Stimulated activated CD8-positive, alpha-beta memory T cell treated with anti-CD3 and anti-CD28 coated beads, Interleukin-4, amount 100 ng/mL, for 48 hours (primary cell): ENCODE results near the gene SLC2A6.

ENCODE experiments used
- DNase-seq: peaks from one replicate; pipeline ENCODE4 v3.0.0-alpha.2; 2020

SLC2A6 gene

DNA sequence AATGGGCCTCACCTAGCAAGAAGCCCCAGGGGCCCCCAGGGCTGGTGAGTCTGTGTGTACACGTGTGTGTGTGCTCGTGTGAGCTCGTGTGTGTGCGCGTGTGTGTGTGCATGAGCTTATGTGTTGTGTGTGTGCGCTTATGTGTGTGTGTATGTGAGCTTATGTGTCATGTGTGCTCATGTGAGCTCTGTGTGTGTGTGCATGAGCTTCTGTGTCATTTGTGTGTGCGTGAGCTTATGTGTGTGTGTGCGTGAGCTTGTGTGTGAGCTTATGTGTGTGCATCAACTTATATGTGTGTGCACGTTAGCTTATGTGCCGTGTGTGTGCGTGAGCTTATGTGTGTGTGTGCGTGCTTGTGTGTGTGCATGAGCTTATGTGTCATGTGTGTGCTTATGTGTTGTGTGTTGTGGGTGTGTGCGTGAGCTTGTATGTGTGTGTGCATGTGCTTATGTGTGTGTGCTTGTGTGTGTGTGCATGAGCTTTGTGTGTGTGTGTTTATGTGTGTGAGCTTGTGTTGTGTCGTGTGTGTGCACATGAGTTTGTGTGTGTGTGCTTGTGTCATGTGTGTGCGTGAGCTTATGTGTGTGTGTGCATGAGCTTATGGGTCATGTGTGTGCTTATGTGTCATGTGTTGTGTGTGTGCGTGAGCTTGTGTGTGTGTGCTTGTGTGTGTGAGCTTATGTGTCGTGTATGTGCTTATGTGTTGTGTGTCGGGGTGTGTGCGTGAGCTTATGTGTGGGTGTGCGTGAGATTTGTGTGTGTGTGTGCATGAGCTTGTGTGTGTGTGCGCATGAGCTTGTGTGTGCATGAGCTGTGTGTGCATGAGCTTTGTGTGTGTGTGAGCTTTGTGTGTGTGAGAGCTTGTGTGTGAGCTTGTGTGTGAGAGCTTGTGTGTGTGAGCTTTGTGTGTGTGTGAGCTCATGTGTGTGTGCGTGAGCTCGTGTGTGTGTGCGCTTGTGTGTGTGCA is 16.7 kb upstream of the SLC2A6 start:
- no peak for DNase-seq

DNA sequence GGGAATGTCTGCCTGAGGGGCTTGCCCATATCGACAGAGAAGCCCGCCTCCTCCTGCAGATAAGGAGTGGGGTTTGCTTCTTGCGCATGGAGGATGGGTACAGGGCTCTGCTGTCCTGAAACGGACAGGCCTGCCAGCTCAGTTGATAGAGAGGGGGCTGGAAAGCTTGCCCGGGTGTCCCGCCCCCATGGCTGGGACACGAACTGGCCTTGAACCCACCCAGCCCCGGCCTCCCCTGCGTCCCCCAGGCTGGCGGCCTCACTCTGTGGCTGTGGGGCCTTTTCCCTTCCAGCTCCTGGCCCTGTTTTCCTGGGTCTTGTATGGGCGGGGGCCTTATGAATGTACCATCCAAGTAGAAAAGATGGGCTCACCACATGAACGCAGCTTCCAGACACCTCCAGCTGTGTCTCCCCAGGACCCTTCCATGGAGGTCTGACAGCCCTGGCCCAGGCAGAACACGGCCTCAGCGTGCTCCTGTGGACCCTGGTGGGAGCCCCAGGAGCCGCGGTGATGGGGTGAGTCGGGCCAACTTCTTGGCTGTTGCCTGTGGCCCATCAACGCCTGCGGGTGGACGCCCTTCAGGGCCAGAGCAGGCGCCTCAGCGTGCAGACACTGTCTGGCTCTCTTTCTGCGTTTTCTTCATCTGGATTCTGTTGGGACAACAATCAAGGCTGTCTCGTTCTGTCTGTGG is 15.9 kb upstream of the SLC2A6 start:
- no peak for DNase-seq

DNA sequence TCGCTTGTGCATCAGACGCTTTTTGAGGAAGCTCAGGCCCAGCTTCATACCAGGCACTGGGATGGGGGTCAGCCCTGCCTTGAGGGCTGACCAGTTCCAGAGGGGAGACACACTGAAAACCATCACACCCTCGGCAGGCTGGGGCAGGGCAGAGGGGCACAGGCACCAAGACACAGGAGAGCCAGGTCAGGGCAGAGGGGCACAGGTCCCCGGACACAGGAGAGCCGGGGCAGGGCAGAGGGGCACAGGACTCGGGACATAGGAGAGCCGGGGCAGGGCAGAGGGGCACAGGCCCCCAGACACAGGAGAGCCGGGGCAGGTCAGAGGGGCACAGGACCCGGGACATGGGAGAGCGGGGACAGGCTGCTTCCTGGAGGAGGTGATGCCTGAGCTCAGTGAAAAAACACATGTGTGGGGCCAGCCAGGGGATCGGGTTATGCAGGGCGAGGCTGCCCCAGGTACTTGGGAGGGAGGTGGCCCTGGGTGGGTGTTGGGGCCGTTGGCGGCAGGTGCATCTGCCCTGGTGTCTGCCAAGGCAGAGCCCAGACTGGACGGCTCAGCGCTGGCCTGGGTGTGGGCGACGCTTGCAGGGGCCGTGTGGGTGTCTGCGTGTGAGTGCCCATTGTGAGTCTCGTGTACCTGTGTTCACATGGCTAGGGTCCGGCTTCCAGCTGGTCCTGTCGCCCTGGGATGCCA is 15.1 kb upstream of the SLC2A6 start:
- no peak for DNase-seq

DNA sequence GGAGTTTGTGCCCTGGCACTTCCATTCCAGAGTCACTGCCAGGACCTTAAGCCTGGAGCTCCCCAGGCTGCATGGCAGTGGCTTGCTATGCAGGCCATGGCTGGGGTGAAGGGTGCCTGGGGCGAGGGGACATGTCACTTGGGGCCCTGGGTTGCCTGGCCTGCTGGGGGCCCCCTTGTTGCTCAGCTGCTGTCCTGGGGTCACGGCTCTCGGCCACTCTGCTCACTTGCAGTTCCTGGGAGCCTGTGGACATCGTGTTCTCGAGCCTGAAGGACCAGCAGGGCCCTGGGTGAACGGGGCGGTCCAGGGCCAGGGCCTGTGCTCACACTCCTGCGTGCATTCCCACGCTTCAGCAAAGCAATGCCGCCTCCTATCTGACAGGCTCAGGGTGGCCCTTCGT is 14.5 kb upstream of the SLC2A6 start:
- DNase-seq: no peak

DNA sequence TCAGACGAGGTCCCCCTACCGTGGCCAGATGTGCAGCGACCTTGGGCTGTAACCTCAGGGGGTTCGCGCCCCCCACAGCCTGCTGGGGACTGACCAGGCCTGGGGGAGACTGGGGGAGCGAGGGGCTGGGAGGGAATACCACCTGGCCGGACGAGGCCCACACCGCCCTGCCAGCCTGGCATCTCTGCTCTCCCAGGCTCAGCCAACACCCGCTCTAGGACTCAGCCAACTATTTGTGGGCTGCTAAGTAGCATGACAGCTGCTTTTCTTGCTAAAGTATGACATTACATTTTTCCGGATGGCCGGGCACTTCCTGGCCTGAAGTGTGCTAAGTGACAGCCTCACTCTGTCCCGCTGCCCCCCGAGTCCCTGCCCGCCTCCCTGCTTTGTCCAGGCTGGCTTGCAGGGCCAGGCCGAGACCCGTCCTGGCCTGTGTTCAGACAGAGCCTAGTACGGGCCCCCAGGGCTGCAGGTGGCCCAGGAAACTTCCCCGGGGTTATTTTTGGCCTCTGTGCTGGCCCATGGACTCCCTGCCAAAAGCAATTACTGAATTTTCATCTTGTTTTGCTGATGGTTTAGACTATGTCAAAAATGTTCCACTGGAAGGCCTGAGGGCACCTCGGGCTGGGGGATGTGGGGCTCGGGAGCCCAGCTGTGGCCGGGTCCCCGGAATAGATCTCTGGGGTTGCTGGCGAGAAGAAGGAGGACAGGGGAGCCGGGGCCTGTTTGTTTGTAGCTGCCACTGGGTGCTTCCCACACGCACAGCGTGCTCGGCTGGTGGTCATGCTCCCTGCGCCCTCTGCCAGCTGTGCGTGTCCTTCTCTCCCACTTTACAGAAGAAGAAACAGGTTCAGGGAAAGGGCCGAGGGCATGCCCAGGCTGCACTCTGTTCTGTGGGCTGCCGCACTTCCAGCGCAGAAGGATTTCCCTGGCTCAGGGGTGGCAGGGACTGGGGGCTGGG is 13.4 kb upstream of the SLC2A6 start:
- no peak for DNase-seq

DNA sequence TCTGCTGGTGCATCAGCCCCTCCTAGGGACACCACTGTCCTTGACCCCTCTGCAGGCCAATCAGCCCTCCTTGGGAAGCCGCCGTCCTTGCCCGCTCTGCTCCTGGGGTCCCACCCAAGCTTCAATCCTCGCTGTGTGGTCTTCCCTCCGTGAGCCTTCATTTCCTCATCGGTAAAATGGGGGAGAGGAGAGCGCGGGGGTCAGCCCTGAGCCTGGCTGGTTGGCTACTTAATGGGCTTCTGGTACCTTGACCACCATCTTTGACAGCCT is 12.7 kb upstream of the SLC2A6 start:
- DNase-seq: no peak

- DNase-seq: no peak
Observed at GRCh38 chr9:133490865-133491655, 12.2 kb upstream of the SLC2A6 start.

- no peak for DNase-seq
Observed at GRCh38 chr9:133490201-133490681, 11.3 kb upstream of the SLC2A6 start.

- DNase-seq: no peak
Observed at GRCh38 chr9:133489253-133490190, 10.6 kb upstream of the SLC2A6 start.

DNA sequence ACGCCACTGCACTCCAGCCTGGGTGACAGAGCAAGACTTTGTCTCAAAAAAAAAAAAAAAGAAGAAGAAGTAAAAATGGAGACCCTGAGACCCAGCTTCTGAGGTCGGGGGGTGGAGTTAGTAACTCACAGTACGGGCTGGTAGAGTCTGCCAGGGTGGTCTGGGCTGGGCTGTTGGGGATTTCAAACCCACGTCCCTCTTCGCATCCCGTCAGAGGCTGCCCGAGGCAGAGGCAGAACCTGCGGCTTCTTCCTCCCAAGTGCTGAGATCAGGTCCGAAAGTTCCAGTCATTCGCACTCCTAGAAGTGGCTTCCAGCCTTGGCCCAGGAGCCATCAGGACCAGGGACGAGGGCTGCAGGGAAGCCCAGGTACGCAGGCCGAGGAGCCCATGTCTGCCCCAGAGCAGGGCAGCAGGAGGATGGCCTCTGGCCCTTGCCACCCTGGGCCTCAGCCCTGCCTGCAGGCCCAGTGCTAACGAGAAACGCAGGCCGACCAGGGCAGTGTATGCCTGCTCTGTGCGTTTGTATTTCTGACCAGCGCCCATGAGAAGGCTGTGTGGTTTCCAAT is 9.9 kb upstream of the SLC2A6 start:
- no peak for DNase-seq

GRCh38 chr9:133487331-133487725 is 8.4 kb upstream of the SLC2A6 start:
- no peak for DNase-seq

- DNase-seq: peak; percentile 45
Observed at GRCh38 chr9:133485531-133486260, 6.8 kb upstream of the SLC2A6 start.

GRCh38 chr9:133484671-133485437 is 6.0 kb upstream of the SLC2A6 start:
- DNase-seq: no peak

DNA sequence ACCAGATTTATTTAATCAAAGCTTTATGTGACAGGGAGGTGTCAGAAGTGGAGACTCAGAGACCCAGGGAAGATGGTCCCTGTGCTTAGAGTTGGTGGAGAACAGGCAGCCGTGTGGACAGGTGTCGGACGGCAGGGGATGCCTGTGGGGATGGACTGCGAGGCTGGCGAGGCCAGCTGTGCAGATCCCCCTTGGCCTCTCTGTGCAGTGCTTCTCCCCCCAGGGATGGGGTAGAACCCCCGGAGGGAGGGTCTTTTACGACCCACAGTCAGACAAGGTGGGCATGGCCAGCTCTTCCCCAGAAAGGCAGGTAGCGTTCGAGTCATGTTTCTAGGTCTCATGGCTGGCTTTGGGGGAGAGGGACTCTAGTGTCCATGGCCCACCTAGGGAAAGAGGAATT is 4.7 kb upstream of the SLC2A6 start:
- no peak for DNase-seq

DNA sequence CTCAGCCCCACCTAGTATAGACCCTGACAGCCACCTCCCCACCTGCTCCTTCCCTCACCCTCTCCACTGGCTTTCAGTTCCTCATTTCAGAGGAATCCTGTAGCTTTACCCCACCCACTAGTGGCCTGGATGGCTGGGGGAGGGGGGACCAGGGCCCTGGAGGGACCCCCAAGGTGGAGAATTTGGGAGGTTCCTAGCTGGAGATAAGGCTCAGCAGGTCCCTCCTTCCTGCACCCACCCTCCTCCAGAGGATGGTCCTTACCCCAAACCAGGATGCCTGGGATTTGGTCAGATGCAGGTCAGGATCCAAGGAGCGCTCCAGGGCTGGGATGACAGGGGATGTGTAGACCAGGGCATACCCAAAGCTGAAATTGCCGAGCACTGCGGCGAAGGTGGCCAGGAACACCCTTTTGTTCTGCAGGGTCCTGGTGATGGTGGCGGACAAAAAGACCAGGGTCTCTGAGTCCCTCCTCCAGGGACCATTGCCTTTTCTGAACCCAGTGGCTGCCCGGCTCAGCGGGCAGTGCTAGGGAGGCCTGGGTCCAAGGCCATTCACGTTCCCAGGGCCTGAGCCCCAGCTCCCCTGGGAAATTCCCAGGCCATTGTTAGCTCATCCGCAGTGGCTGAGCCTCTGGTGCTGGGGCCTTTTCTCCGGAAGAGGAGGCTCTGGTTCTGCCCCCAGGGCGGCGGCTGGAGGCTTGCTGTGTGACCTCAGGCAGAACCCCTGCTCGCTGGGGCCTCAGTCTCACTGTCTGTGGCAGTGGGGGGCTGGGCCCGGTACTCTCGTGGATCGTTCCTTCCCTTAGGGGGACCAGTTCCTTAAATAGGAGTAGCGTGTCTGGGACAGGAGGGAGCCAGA is 678 bp downstream of the SLC2A6 start:
- DNase-seq: peak; percentile 41

GRCh38 chr9:133477461-133477860 is 1.4 kb downstream of the SLC2A6 start:
- no peak for DNase-seq

- no peak for DNase-seq
Observed at GRCh38 chr9:133476941-133477340, 2.0 kb downstream of the SLC2A6 start.
